Neuronal stem cell (in vitro differentiated cells): Measurements from ENCODE around the gene KDM5B.

Experiments
- DNase-seq: peaks from one replicate; pipeline ENCODE4 v3.0.0-alpha.2; 2013; ENCODE audit warnings: low spot score
- H2AFZ ChIP-seq: one replicate; pipeline ENCODE4 v1.6.1; 2013; ENCODE audit warnings: mild to moderate bottlenecking, low read length, inconsistent platforms
- H2AK5ac ChIP-seq: 2 replicates; pipeline ENCODE4 v1.6.1; 2013; ENCODE audit warnings: low read depth, mild to moderate bottlenecking, inconsistent platforms, low read length, moderate library complexity, mixed read lengths
- H2BK120ac ChIP-seq: 2 replicates; pipeline ENCODE4 v1.6.1; 2013; ENCODE audit warnings: low read depth, mild to moderate bottlenecking, inconsistent platforms, low read length, moderate library complexity, mixed read lengths
- H2BK12ac ChIP-seq: one replicate; pipeline ENCODE4 v1.6.1; 2013; ENCODE audit warnings: low read length, inconsistent platforms
- H2BK15ac ChIP-seq: 2 replicates; pipeline ENCODE4 v1.6.1; 2013; ENCODE audit warnings: mild to moderate bottlenecking, low read length, inconsistent platforms, mixed read lengths
- H2BK5ac ChIP-seq: one replicate; pipeline ENCODE4 v1.6.1; 2013; ENCODE audit warnings: inconsistent platforms, mild to moderate bottlenecking, low read length, moderate library complexity
- H3K14ac ChIP-seq: one replicate; pipeline ENCODE4 v1.6.1; 2013; ENCODE audit warnings: low read length, inconsistent platforms
- H3K18ac ChIP-seq: 2 replicates; pipeline ENCODE4 v1.6.1; 2013; ENCODE audit warnings: low read length, inconsistent platforms
- H3K23ac ChIP-seq: 2 replicates; pipeline ENCODE4 v1.6.1; 2013; ENCODE audit warnings: low read depth, mild to moderate bottlenecking, mixed read lengths, low read length, inconsistent platforms; ENCODE audit not compliant: poor library complexity
- H3K27ac ChIP-seq: replicated peaks from 3 replicates; pipeline ENCODE4 v1.5.1; 2013; ENCODE audit warnings: low read length, inconsistent platforms
- H3K27me3 ChIP-seq, 3 experiments: 2 replicates each; pipeline ENCODE4 v1.6.1; 2013; ENCODE audit warnings: low read length in 3 of 3, mild to moderate bottlenecking in 2 of 3, inconsistent platforms in 1 of 3, low read depth in 1 of 3, mixed read lengths in 1 of 3, moderate library complexity in 1 of 3; ENCODE audit not compliant: control insufficient read depth in 3 of 3, insufficient read depth in 3 of 3
- H3K36me3 ChIP-seq, 2 donors: replicated peaks in 1 of 2; 2 replicates each; pipeline ENCODE4 v1.6.1; 2013; ENCODE audit warnings: low read length in 2 of 2; ENCODE audit not compliant: control insufficient read depth in 2 of 2, insufficient read depth in 2 of 2
- H3K4ac ChIP-seq: 2 replicates; pipeline ENCODE4 v1.6.1; 2013; ENCODE audit warnings: inconsistent platforms, mild to moderate bottlenecking, low read length, moderate library complexity
- H3K4me1 ChIP-seq, 2 donors: 1 replicate in 1 of 2; 2 replicates in 1 of 2; pipeline ENCODE4 v1.6.1; 2013; ENCODE audit warnings: low read length in 2 of 2, low read depth in 1 of 2; ENCODE audit not compliant: control insufficient read depth in 2 of 2, insufficient read depth in 1 of 2
- H3K4me2 ChIP-seq: one replicate; pipeline ENCODE4 v1.6.1; 2013; ENCODE audit warnings: mild to moderate bottlenecking, low read length, inconsistent platforms; ENCODE audit not compliant: insufficient read depth, poor library complexity, severe bottlenecking
- H3K4me3 ChIP-seq, 2 donors: 2 replicates each; pipeline ENCODE4 v1.5.1; 2013; ENCODE audit warnings: low read length in 2 of 2, mild to moderate bottlenecking in 2 of 2, inconsistent platforms in 1 of 2, moderate library complexity in 1 of 2
- H3K79me1 ChIP-seq: one replicate; pipeline ENCODE4 v1.6.1; 2013; ENCODE audit warnings: low read depth, mild to moderate bottlenecking, inconsistent platforms, low read length, moderate library complexity
- H3K9ac ChIP-seq: one replicate; pipeline ENCODE4 v1.6.1; 2013; ENCODE audit warnings: mild to moderate bottlenecking, low read depth, low read length, inconsistent platforms; ENCODE audit not compliant: poor library complexity
- H3K9me3 ChIP-seq, 2 donors: replicated peaks in 1 of 2; 2 replicates each; pipeline versions ENCODE3 to v1.6.1; 2013; ENCODE audit warnings: low read length in 2 of 2, mild to moderate bottlenecking in 2 of 2, inconsistent platforms in 1 of 2, low read depth in 1 of 2, mixed read lengths in 1 of 2, moderate library complexity in 1 of 2; ENCODE audit not compliant: control insufficient read depth in 2 of 2, insufficient read depth in 1 of 2
- H4K8ac ChIP-seq: one replicate; pipeline ENCODE4 v1.6.1; 2013; ENCODE audit warnings: low read depth, mild to moderate bottlenecking, inconsistent platforms, low read length, moderate library complexity
- H4K91ac ChIP-seq: one replicate; pipeline ENCODE4 v1.6.1; 2013; ENCODE audit warnings: low read length, low read depth, mild to moderate bottlenecking, inconsistent platforms; ENCODE audit not compliant: poor library complexity
- WGBS, 2 donors: extraction: QIAGEN DNeasy Blood & Tissue Kit; methylation state at CpG; one replicate each; pipeline ENCODE4 v1.1.7; 2013; ENCODE audit warnings: missing lambda C conversion rate in 2 of 2, mixed read lengths in 1 of 2; ENCODE audit not compliant: insufficient read length in 2 of 2, insufficient replicate concordance in 1 of 2; ENCODE audit errors: extremely low coverage in 2 of 2; 5-methylcytosine and 5-hydroxymethylcytosine counted together

The KDM5B gene

DNA sequence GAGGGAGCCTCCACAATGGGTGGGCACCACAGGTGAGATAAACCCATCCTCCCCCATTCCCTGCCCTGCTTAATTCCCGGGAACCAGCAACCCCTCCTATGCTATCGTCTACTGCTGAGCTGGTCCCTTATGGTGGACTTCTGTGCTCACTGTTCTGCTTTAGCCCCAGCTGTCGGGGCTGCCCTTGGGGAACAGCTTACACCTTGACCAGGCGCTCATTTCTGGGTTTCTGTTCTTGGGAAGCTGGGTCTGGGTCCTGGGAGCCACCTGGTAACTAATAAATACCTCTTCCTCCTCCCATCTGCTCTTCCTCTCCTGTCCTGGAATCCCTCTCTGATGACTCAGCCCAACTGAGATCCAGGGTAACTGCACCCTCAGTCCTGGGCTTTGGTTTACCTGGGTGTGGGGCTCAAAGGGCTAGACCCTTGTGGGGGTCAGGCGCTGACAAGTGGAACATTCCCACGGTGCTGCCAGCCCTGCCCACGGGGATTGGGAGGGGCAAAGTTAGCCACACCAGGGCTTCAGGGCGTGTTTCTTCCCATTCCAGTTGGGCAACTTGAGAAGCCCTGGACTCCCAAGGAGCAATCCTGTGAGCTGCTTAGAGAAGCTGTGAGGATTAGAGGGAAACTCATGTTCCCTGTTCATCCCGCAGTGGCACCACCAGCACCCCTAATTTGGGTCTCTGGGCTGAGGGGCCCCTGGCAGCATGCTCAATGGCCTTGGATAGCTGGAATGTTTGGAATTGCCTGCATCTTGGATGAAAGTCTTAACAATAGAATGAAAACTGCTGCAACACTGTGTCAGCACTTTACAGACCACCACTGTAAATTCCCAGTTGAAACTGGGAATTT is 4.2 kb upstream of the KDM5B start:
- H3K79me1 ChIP-seq: no peaks in the 10 kb centered on the region
- peak overlapping the region; percentile 36 for H2BK12ac ChIP-seq
- H3K4me1 ChIP-seq: peaks cover 0 to 25% of the 10 kb centered on the region in 2 donors
- no peak overlapping the region for H2AFZ ChIP-seq
- H3K4me3 ChIP-seq: peak overlapping the region in 1 of 2 donors; percentile 6
- H2AK5ac ChIP-seq: peak overlapping the region; percentile 71
- peak overlapping the region; percentile 97 for H3K4me2 ChIP-seq
- H3K23ac ChIP-seq: peak overlapping the region; percentile 5
- no CpG with 5 or more reads among the region's 9 CpGs for WGBS, 2 donors
- H3K4ac ChIP-seq: no peak overlapping the region
- no peaks in the 10 kb centered on the region for H3K9me3 ChIP-seq
- peak overlapping the region; percentile 15 for H2BK15ac ChIP-seq
- H3K27ac ChIP-seq: no peak overlapping the region
- H3K9ac ChIP-seq: no peak overlapping the region
- no peak overlapping the region for H2BK120ac ChIP-seq
- no peak overlapping the region for H4K8ac ChIP-seq
- H3K14ac ChIP-seq: peak overlapping the region; percentile 57
- no peak overlapping the region for H3K18ac ChIP-seq
- DNase-seq: no peak
- H3K27me3 ChIP-seq: peaks cover 0 to 8% (median under 1%) of the 10 kb centered on the region in 3 experiments
- no peak overlapping the region for H4K91ac ChIP-seq
- H2BK5ac ChIP-seq: peak overlapping the region; percentile 35
- no peaks in the 10 kb centered on the region for H3K36me3 ChIP-seq

DNA sequence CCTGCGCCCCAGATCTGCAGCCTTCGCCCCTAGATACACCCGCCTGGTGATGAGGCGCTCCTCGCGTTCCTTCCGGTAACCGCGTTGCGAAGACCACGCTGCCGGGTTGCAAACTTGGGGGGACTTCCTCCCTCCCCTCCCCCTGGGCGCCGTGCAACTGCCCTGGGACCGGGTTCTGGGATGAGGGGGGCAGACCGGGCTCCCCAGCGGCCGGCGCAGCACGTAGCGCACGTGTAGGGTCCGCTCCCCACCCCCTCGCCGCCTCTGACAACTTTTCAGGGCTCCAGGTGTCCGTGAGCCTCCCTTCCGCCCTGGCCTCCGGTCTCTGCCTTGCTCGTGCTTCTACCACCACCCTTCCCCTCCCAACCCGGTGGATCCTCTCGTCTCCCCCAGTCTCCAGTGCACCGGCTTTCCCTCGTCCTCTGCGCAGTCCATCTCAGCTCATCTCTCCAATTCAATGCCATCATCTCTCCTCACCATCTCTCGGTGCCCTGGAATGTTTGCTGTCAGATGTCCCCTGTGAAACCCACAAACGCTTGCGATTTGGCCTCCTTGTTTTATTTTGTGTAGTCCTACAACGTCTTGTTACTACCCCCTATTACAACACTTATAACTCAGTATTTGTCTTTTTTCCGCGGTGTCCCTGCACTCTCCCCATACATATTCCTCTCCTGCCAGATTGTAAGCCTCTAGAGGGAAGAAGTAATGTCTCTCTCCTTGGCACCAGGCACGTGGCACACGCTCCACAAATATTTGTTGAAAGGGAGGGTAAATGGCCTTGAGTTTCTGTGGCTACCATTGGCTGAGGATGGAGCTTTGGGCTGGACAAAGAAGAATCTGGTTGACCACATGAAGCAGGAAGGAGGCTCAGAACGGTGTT is 3.3 kb upstream of the KDM5B start:
- peaks cover 0 to 25% of the 10 kb centered on the region in 2 donors for H3K4me1 ChIP-seq
- H3K4me3 ChIP-seq: peak overlapping the region; percentile 65 to 90
- H2BK5ac ChIP-seq: peak overlapping the region; percentile 39
- peak overlapping the region; percentile 17 for H3K4ac ChIP-seq
- H2BK15ac ChIP-seq: peak overlapping the region; percentile 99
- WGBS, 2 donors: no CpG with 5 or more reads among the region's 43 CpGs
- H3K27ac ChIP-seq: no peak overlapping the region
- peak overlapping the region; percentile 73 for H2BK12ac ChIP-seq
- H3K36me3 ChIP-seq: no peaks in the 10 kb centered on the region
- peak overlapping the region; percentile 95 for H3K9ac ChIP-seq
- no peaks in the 10 kb centered on the region for H3K79me1 ChIP-seq
- peak overlapping the region; percentile 99 for H2AK5ac ChIP-seq
- H2BK120ac ChIP-seq: peak overlapping the region; percentile 65
- H4K91ac ChIP-seq: no peak overlapping the region
- H3K18ac ChIP-seq: peak overlapping the region; percentile 99
- H3K23ac ChIP-seq: peak overlapping the region; percentile 97
- peak overlapping the region; percentile 97 for H3K4me2 ChIP-seq
- no peaks in the 10 kb centered on the region for H3K9me3 ChIP-seq
- peak overlapping the region; percentile 98 for H2AFZ ChIP-seq
- no peak for DNase-seq
- H4K8ac ChIP-seq: peak overlapping the region; percentile 86
- H3K27me3 ChIP-seq: peaks cover 0 to 8% (median 0%) of the 10 kb centered on the region in 3 experiments
- H3K14ac ChIP-seq: peak overlapping the region; percentile 58

DNA sequence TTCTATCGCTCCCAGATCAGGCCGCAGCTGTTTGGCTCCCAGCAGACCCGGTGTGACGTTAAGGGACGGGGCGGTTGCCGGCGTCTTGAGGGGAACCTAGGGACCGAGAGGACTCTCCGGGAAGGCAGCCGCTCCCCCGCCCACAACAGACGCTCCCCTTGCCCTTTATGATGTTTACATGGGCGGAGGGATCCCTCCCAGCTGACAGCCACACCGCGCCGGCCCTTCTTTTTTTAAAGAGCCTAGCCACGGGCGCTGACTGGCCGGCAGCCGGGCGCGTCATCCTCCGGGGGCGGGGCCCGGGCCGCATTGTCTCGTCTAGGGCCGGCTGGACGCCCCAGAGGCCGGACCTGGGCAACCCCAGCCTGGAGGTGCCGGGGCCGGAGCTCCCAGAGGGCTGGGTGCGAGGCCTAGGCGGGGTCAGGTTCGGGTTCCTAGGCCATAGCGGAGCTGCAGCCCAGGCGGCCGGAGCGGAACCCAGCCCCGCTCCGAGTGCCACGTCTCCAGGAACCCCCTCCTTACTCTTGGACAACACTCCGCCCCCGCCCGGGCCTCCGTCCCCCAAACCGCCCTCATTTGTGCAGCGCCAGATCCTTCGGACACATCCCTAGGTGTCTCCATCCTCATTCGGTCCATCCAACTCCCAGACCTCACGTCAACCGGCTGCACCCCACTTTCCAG is 2.5 kb upstream of the KDM5B start, which contains the start of gene PCAT6:
TSS of gene PCAT6 (plus strand) at position 340 of the 681 bp plus-strand sequence.
- H3K36me3 ChIP-seq: no peaks in the 10 kb centered on the region
- peak within 1 kb of the TSS; percentile 99 for H3K18ac ChIP-seq
- no peaks in the 10 kb centered on the region for H3K9me3 ChIP-seq
- peak within 1 kb of the TSS; percentile 86 for H4K8ac ChIP-seq
- H2BK120ac ChIP-seq: peak within 1 kb of the TSS; percentile 65
- H3K4me2 ChIP-seq: peak within 1 kb of the TSS; percentile 97
- peak within 1 kb of the TSS; percentile 65 to 90 for H3K4me3 ChIP-seq
- peak within 1 kb of the TSS; percentile 97 for H3K23ac ChIP-seq
- peaks cover 0 to 24% of the 10 kb centered on the region in 2 donors for H3K4me1 ChIP-seq
- no peaks in the 10 kb centered on the region for H3K79me1 ChIP-seq
- H2BK15ac ChIP-seq: peak within 1 kb of the TSS; percentile 99
- peak within 1 kb of the TSS; percentile 58 for H3K14ac ChIP-seq
- peak; percentile 95 for DNase-seq
- H2AK5ac ChIP-seq: peak within 1 kb of the TSS; percentile 99
- H3K9ac ChIP-seq: peak within 1 kb of the TSS; percentile 95
- H4K91ac ChIP-seq: no peak within 1 kb of the TSS
- H2BK5ac ChIP-seq: peak within 1 kb of the TSS; percentile 39
- H3K27ac ChIP-seq: peak within 1 kb of the TSS; percentile 55
- peak within 1 kb of the TSS; percentile 17 for H3K4ac ChIP-seq
- peak within 1 kb of the TSS; percentile 73 for H2BK12ac ChIP-seq
- H3K27me3 ChIP-seq: peaks cover 0 to 8% (median 0%) of the 10 kb centered on the region in 3 experiments
- no CpG with 5 or more reads among the region's 53 CpGs for WGBS, 2 donors
- peak within 1 kb of the TSS; percentile 98 for H2AFZ ChIP-seq
